HG03460 (cell line): Measurements from ENCODE around the gene FYN.

Experiments used
- ATAC-seq: cut with Tn5 transposase; IDR thresholded peaks from one replicate; pipeline ENCODE4 v1.9.1; 2021; ENCODE audit not compliant: unreplicated experiment

The FYN gene

GRCh38 chr6:111667931-111668330, 205.3 kb downstream of the FYN start:
- no peak for ATAC-seq

- ATAC-seq: no peak
Measured at GRCh38 chr6:111666847-111667246, 206.4 kb downstream of the FYN start.

- ATAC-seq: no peak
Measured at GRCh38 chr6:111664565-111665030, 208.7 kb downstream of the FYN start.

- no peak for ATAC-seq
Measured at GRCh38 chr6:111663692-111664564, 209.3 kb downstream of the FYN start.

- no peak for ATAC-seq
Measured at GRCh38 chr6:111662794-111663593, 210.3 kb downstream of the FYN start.

GRCh38 chr6:111662072-111662793, 211.0 kb downstream of the FYN start:
- no peak for ATAC-seq

GRCh38 chr6:111661541-111662061, 211.7 kb downstream of the FYN start:
- ATAC-seq: no peak

GRCh38 chr6:111660531-111660930, 212.7 kb downstream of the FYN start:
- no peak for ATAC-seq

GRCh38 chr6:111658462-111659154, 214.6 kb downstream of the FYN start:
- ATAC-seq: no peak

GRCh38 chr6:111657146-111657545, 216.1 kb downstream of the FYN start:
- ATAC-seq: no peak

GRCh38 chr6:111653979-111654378, 219.3 kb downstream of the FYN start:
- ATAC-seq: no peak

GRCh38 chr6:111653434-111653833, 219.8 kb downstream of the FYN start:
- no peak for ATAC-seq

GRCh38 chr6:111652156-111652555, 221.1 kb downstream of the FYN start:
- no peak for ATAC-seq

GRCh38 chr6:111651185-111652034, 221.8 kb downstream of the FYN start:
- no peak for ATAC-seq

- ATAC-seq: no peak
Measured at GRCh38 chr6:111650049-111650448, 223.2 kb downstream of the FYN start.

GRCh38 chr6:111648100-111648499, 225.2 kb downstream of the FYN start:
- ATAC-seq: no peak

GRCh38 chr6:111646942-111647341, 226.3 kb downstream of the FYN start:
- no peak for ATAC-seq

GRCh38 chr6:111646034-111646433, 227.2 kb downstream of the FYN start:
- no peak for ATAC-seq

- no peak for ATAC-seq
Measured at GRCh38 chr6:111644893-111645430, 228.3 kb downstream of the FYN start.
